Progenitor cell of endocrine pancreas (in vitro differentiated cells): ENCODE measurements around the gene REC8. TPM values are rescaled to one million over a fixed set of nuclear protein-coding genes. Genes with fewer than 3 reads are reported as not detected.

Experiments used
- DNase-seq: peaks from one replicate; pipeline ENCODE4 v3.0.0; 2021; ENCODE audit warnings: low spot score; ENCODE audit not compliant: unreplicated experiment
- H3K27ac Mint-ChIP-seq: 2 replicates; pipeline ENCODE4 v1.8.0; 2021; ENCODE audit warnings: mild to moderate bottlenecking, moderate library complexity, mixed read lengths
- H3K27me3 Mint-ChIP-seq: 2 replicates; pipeline ENCODE4 v1.8.0; 2021; ENCODE audit warnings: mixed read lengths
- H3K36me3 Mint-ChIP-seq: 2 replicates; pipeline ENCODE4 v1.8.0; 2022; ENCODE audit warnings: mixed read lengths; ENCODE audit not compliant: insufficient read depth
- H3K4me1 Mint-ChIP-seq: 2 replicates; pipeline ENCODE4 v1.8.0; 2021; ENCODE audit warnings: low read depth, mixed read lengths
- H3K4me3 Mint-ChIP-seq: 2 replicates; pipeline ENCODE4 v1.8.0; 2021; ENCODE audit warnings: low read depth, mild to moderate bottlenecking, moderate library complexity, mixed read lengths
- H3K9me3 Mint-ChIP-seq: 2 replicates; pipeline ENCODE4 v1.8.0; 2021; ENCODE audit warnings: low read depth, mixed read lengths
- long read RNA-seq: library from polyadenylated mRNA; unstranded; transcript quantifications from one replicate; pipeline ENCODE4 v2.0.0, GENCODE V29; 2020
- total RNA-seq: library from RNA; stranded (reverse); gene quantifications from 2 replicates; pipeline ENCODE4 v1.2.1, GENCODE V29; 2021
- TF ChIP-seq, protein P1 (sequence below): fragments of 200-600 bp; sonication (generic); IDR thresholded peaks from one replicate; pipeline ENCODE4 v1.5.0; 2021; ENCODE audit warnings: antibody characterized with exemption, mild to moderate bottlenecking; ENCODE audit not compliant: unreplicated experiment

Gene REC8, protein sequence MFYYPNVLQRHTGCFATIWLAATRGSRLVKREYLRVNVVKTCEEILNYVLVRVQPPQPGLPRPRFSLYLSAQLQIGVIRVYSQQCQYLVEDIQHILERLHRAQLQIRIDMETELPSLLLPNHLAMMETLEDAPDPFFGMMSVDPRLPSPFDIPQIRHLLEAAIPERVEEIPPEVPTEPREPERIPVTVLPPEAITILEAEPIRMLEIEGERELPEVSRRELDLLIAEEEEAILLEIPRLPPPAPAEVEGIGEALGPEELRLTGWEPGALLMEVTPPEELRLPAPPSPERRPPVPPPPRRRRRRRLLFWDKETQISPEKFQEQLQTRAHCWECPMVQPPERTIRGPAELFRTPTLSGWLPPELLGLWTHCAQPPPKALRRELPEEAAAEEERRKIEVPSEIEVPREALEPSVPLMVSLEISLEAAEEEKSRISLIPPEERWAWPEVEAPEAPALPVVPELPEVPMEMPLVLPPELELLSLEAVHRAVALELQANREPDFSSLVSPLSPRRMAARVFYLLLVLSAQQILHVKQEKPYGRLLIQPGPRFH
- 380 and 408 TPM in 2 replicates for total RNA-seq
- long read RNA-seq, transcript REC8-213 (20 exons, 2,405 nt): major isoform, 13 of 36 reads
- long read RNA-seq, transcript REC8-209 (19 exons, 2,331 nt): minor isoform, 5 of 36 reads
- long read RNA-seq, partial matches to known transcripts: 7 of 36 reads
- long read RNA-seq, other reads (novel, unspliced or antisense): 11 of 36 reads

DNA sequence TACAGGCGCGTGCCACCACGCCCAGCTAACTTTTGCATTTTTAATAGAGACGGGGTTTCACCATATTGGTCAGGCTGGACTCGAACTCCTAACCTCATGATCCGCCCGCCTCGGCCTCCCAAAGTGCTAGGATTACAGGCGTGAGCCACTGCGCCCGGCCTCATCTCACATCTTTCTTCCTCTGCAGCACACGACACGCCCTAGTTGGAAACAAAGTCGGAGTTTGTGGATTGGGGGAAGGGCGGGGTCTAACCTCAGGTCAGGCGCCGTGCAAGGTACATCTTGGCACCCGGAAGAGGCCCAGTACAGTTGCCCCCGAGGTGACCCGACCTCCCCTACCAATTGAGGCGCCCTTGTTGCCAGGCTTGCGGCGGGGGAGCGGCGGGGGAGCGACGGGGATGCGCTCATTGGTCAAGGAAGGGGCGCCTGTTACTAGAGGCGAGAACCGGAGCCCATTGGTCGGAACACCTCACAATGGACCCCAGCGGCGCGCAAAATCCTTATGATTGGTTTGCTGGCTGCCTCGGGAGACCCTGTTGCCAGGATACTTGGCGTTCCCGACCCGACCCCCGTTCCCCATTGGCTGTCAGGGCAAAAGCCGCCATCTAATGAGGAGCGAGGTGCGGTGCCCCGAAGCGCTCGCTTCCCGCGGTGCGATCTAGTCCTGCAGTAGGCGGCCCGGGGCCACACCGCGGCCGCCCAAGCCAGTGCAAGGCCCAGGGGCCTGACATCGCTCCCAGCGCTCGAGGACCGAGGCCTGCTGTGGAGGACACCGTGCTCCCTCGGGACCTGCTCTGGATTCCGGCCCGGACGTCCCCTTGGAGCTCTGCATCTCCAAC is at the start of gene REC8:
REC8 (plus strand) TSS at position 659 of the 839 bp plus-strand sequence. CDS start 473 bp downstream, outside the sequence.
- Mint-ChIP-seq H3K4me3 (peak within 1 kb of the TSS; percentile 89), H3K9me3 (no peaks in the 10 kb centered on the region), H3K27me3 (no peaks in the 10 kb centered on the region), H3K27ac (peak within 1 kb of the TSS; percentile 96), H3K4me1 (peaks cover 19% of the 10 kb centered on the region), H3K36me3 (peaks cover 25% of the 10 kb centered on the region)
- DNase-seq: peak; percentile 96
- TF ChIP-seq, protein P1, sequence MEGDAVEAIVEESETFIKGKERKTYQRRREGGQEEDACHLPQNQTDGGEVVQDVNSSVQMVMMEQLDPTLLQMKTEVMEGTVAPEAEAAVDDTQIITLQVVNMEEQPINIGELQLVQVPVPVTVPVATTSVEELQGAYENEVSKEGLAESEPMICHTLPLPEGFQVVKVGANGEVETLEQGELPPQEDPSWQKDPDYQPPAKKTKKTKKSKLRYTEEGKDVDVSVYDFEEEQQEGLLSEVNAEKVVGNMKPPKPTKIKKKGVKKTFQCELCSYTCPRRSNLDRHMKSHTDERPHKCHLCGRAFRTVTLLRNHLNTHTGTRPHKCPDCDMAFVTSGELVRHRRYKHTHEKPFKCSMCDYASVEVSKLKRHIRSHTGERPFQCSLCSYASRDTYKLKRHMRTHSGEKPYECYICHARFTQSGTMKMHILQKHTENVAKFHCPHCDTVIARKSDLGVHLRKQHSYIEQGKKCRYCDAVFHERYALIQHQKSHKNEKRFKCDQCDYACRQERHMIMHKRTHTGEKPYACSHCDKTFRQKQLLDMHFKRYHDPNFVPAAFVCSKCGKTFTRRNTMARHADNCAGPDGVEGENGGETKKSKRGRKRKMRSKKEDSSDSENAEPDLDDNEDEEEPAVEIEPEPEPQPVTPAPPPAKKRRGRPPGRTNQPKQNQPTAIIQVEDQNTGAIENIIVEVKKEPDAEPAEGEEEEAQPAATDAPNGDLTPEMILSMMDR: no peak

GRCh38 chr14:24122416-24122815 is 49.5 kb upstream of the REC8 start:
- peaks cover 21% of the 10 kb centered on the region for H3K36me3 Mint-ChIP-seq
- DNase-seq: no peak
- H3K27me3 Mint-ChIP-seq: no peaks in the 10 kb centered on the region

GRCh38 chr14:24122898-24123297 is 49.0 kb upstream of the REC8 start:
- H3K36me3 Mint-ChIP-seq: peaks cover 21% of the 10 kb centered on the region
- H3K4me3 Mint-ChIP-seq: no peak overlapping the region
- TF ChIP-seq, protein P1: no peak

More at GRCh38 chr14:24122416-24122815, 49.5 kb upstream of the REC8 start:
- H3K27ac Mint-ChIP-seq: no peak overlapping the region
- no peak overlapping the region for H3K4me3 Mint-ChIP-seq
- TF ChIP-seq, protein P1: no peak
- no peaks in the 10 kb centered on the region for H3K4me1 Mint-ChIP-seq
- H3K9me3 Mint-ChIP-seq: no peaks in the 10 kb centered on the region

DNA sequence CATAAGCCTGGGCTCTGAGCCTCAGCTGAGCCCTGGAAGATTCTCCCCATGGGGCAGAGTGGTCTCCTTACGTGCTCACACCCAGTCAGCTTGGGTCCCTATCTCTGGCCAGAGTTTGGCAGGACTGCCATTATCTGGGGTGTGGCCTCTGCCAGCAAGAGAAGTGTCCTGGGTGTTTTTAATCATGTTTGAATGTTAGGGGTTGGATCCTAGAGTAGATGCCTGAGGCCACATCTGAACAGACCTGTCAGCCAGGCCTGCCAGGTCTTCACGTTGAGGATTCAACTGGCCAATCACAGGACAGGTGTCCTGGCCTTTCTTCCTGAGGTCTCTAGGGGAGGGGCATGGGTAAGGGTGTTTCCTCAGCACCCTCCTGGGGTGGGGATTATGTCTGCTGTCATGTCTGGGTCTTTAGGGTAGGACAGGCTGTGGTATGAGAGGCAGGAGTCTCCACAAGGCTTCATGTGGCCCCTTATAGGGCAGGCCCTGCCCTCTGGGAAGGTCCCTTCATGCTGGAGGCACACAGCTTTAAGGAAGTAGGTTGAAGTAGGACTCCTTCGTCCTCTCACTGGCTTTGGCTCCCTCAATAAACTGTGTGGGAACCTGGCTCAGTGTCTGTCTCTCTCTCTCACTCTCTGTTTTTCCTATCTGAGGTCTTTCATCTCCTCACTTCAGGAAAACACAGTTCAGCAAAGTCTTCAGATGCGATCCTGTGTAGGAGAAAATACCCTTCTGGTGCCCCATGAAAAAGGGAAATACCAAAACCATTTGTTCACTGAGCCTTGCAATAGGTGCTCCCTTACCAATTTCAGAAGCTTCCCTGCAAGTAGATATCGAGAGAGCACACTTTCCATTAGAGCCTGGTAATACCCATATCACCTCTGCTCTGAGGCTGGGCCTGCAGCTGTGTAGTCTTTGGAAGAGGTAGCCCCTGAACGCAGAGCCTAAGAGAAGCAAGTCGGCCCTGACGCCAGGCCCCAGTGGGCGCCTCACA is 48.2 kb upstream of the REC8 start:
- no peaks in the 10 kb centered on the region for H3K9me3 Mint-ChIP-seq
- no peak overlapping the region for H3K27ac Mint-ChIP-seq
- H3K4me3 Mint-ChIP-seq: no peak overlapping the region
- H3K27me3 Mint-ChIP-seq: no peaks in the 10 kb centered on the region
- H3K36me3 Mint-ChIP-seq: peaks cover 14% of the 10 kb centered on the region
- TF ChIP-seq, protein P1: no peak
- no peaks in the 10 kb centered on the region for H3K4me1 Mint-ChIP-seq
- DNase-seq: no peak

More at GRCh38 chr14:24122898-24123297, 49.0 kb upstream of the REC8 start:
- H3K27me3 Mint-ChIP-seq: no peaks in the 10 kb centered on the region
- no peaks in the 10 kb centered on the region for H3K9me3 Mint-ChIP-seq
- no peak for DNase-seq
- no peaks in the 10 kb centered on the region for H3K4me1 Mint-ChIP-seq
- H3K27ac Mint-ChIP-seq: peak overlapping the region; percentile 46
